Stromal cell of bone marrow (primary cell): Measurements from ENCODE around the gene P3H2.

Experiments
- DNase-seq: peaks from one replicate; pipeline ENCODE4 v3.0.0-alpha.2; 2012; ENCODE audit warnings: low read depth

P3H2 gene

DNA sequence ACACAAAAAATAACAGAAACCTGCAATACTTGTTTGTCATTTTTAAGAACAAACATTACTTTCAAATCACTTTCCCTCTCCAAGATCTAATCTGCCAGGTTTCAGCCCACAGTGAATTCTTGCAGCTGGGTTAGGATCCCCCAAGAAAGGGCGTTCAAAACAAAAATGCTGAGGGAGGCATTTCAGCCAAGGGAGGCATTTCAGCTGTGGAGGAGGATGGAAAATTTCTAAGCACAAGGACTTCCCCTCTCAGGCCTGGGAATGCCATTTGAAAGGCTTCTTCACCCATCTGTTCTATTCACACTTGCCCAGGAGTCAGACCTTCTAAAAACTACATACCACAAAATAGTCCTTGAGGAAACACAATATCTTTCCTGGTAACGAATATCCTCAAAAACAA is 69.1 kb downstream of the P3H2 start:
- DNase-seq, result no peak

- peak; percentile 70 for DNase-seq
Observed at GRCh38 chr3:190048932-190049441, 71.7 kb downstream of the P3H2 start.

DNA sequence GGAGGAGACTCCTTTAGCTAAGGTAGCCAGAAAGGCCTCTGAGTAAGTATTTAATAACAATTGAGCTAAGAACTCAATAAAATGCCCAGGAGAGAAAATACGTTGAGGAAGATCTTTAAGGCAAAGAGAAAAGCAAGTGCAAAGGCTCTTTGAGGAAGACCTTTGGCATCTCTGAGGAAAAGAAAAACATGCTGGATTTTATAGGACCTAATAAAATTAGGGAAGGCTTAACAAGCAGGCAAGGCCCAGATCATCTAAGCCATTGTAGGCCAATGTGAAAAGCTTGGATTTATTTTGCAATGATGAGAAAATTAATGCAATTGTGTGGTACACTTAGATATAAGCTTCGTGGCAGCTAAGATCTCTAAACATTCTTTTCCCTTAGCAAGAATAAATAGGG is 75.7 kb downstream of the P3H2 start:
- no peak for DNase-seq

DNA sequence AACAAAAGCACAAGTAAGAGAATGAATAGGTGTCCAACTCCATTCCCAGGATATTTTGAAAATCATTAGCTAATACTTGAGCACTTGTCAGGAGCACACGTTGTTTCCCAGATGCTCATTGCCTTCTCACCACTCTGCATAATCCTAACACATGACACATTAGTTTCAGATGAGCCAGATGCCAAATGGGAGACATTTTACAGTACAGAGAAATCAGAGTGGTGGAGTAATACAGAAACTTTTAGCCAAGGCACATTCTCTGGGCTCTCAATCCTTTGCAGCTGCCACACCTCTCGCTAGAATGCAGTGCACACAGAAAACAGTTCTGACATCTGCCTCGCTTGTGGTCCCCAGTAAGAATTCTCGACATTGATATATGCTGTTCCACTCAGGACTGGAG is 76.6 kb downstream of the P3H2 start:
- DNase-seq, result peak; percentile 43

DNA sequence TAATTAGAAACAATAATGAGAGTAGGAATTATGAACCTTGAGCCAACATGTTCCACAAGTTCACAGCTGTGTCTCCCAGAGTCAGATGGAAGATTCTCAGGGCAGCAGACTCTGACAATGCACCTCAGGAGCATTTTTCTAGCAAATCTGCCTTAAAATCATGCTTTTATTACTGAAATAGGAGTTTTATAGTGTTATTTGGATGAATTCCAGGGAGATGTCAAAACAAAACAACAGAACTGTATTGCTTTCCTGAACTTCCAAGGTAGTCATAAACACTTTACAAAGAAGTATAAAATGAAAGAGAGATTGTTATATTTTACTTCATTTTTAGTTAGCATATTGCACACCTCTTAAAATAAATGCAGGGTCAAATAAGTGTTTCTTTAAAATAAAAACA is 77.0 kb downstream of the P3H2 start:
- DNase-seq, result no peak

GRCh38 chr3:190042558-190042957 is 78.1 kb downstream of the P3H2 start:
- no peak for DNase-seq

DNA sequence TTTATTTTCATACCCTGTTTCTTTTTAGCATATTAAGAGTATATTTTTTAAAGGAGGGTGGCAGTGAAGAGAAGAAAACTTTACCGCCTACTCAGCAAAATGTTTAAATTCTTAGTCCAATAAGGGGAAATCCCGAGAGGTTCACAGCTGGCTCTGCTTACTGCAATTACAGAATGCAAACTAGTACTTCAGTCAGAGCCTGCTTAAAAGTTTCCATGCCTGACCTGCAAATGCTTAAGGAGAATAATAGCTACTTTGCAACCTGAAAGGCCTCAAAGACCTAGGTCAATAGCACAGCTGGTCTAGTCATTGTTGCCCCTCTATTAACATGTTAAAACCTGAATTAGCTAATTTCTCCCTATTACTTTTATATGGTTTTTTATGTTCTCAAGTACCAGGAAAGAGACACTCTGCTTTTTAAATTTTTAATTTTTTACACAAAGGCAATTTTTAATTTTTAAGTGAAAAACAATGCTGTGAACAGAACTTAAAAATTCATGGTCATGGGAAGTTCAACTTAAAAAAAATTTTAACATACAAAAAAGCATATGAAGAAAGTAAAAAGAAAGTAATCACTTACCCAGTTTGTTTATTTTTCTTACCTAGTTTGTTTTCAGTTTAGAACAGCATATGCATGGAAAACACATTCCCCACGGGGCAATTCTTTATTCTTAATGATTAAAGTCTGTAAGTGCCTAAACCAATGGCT is 79.2 kb downstream of the P3H2 start:
- no peak for DNase-seq

GRCh38 chr3:190040145-190040544 is 80.6 kb downstream of the P3H2 start:
- no peak for DNase-seq

GRCh38 chr3:190038050-190038933 is 82.4 kb downstream of the P3H2 start:
- peak; percentile 66 for DNase-seq

- DNase-seq, result peak; percentile 52
Observed at GRCh38 chr3:190036631-190037030, 84.1 kb downstream of the P3H2 start.

DNA sequence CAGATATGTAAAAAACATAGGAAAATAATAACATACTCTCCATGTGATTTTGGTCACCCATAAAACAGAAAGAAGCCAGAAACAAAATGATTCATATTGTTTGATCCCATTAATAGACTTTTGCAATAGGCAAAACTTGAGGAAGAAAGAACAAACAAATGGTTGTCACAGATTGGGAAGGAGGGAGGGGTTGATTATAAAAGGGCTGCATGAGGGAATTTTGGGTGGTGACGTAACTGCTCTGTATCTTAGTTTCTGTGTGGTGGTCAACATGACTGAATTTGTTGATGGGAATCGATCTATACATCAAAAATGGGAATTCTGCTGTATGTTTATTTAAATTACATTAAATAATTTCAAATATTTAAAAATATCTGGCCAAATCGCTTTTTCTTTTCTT is 86.3 kb downstream of the P3H2 start:
- no peak for DNase-seq

GRCh38 chr3:190032923-190033322 is 87.8 kb downstream of the P3H2 start:
- no peak for DNase-seq

DNA sequence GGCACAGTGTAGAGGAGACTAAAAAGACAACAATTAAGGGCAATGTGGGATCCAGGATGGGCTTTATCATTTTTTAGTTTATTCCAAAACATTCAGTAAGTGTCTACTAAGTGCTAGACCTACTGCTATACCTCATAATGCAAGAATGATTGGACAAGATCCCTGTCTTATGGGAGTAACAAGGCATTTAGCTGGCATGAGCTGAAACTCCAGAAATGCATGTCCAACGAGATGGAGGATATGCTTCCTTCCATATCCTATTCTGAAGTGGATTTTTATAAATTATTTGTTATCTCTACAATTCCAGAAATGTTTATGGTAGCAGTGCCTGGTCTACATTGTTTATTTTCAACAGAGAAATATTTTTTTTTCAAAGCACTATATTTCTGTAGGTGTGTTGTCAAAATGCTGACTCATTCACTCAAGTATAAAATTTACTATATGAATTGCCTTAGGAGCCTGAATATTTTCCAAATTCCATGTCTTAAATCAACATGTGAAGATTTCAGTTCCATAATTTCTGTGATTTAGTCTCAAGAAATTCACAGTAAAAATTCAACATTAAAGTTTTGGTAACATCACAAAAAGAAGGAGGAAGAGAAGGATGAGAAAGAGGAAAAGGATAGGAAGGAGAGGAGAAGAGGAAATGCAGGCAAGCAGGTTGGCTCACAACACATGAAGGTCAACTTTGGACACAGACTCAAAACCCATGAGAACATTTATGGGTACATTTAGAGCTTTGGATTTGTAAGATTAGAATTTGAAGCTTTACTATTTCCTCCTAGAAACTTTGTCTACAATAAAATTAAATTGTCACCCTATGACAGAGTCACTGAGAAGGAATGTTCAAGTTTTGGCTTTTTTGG is 88.6 kb downstream of the P3H2 start:
- no peak for DNase-seq

GRCh38 chr3:190027116-190027515 is 93.6 kb downstream of the P3H2 start:
- no peak for DNase-seq

DNA sequence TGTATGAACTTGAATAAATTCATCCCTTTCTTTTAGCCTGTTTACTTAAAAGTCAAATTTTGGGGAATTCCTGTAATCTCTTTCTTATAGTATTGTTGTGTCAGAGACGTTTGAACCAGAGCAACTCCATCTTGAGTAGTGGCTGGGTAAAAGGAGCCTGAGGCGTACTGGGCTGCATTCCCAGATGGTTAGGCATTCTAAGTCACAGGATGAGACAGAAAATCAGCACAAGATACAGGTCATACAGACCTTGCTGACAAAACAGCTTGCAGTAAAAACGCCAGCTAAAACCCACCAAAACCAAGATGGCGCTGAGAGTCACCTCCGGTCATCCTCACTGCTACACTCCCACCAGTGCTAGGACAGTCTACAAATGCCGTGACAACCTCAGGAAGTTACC is 94.5 kb downstream of the P3H2 start:
- DNase-seq, result no peak

DNA sequence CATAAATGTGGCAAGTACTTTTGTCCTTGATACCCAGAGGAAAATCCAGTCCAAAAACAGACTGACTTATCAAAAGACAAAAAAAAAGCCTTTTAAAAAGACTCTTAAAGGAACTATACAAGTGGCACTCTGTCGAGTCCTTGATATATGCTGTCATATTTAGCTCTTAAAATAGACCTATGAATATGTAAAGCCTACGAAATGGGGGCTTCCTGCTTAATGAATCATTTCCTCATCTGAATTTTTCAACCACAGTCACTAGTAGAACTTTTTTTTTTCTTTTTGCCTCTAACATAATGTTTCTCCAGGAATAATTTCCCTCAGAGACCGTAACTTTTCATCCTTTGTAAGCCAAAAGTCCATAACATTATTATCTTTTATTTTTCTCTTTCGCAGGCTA is 95.8 kb downstream of the P3H2 start:
- no peak for DNase-seq

- no peak for DNase-seq
Observed at GRCh38 chr3:190019844-190020243, 100.9 kb downstream of the P3H2 start.

DNA sequence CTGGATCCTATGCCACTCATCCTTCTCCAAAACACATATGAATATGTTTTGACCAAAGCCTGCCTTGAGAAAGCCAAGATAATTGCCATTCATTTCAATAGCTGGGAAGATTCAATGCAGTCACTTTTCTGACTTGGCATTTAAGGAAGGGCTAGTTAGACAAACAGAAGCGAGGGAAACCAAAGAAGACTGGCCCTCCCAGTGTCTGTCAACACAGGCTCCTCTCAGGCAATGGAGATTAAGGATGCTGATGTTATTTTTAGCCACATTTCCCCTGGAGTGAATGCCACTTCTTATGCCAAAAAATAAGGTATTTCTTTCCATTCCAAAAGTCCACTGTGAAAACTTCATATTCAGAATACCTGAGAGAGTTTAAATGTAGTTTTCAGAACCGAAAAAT is 101.7 kb downstream of the P3H2 start:
- DNase-seq, result no peak

DNA sequence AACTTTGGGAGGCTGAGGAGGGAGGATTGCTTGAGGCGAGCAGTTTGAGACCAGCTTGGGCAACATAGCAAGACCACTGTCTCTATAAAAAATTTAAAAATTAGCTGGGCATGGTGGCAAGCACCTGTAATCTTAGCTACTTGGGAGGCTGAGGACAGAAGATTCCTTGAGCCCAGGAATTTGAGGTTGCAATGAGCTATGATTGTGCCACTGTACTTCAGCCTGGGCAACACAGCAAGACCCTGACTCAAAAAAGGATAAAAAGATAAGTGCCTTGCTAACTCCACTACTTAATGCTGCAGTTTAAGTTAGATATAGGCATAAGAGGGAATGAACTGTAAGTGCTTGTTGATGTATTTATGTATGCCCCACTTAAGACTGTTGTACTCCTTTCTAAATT is 102.2 kb downstream of the P3H2 start:
- DNase-seq, result no peak

DNA sequence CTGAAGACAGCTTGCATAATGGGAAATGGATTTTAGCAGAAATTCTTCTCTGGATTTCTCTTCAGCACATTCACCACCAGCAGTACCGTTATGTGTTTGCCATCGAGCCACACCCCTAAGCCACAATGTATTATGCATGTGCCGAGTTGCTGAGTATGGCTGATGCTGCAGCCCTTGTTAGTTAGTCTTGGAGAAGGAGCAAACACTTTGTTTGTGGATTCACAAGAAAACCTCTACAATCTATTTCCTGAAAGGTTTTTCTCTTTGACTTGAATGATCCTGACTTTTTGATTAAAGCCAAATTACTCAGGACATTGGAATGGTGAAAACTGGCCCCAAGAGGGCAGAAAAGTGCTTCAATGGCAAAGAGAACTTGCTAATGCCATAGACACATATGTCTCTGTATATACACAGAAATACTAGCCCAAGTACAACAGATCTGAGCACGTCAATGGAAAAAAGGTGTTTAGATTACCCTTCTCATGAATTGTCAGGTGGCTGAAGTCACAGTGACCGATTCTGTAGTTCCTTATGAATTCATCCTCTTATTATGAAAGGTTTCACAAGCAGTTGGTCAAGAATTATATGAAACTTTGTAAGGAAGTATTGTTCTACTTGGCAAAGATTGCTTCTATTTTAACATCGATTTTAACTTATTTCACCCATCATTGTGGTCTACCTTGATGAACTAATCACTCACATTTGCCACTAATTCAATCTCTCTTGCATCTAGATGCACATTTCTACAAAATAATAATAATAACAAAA is 103.0 kb downstream of the P3H2 start:
- no peak for DNase-seq

DNA sequence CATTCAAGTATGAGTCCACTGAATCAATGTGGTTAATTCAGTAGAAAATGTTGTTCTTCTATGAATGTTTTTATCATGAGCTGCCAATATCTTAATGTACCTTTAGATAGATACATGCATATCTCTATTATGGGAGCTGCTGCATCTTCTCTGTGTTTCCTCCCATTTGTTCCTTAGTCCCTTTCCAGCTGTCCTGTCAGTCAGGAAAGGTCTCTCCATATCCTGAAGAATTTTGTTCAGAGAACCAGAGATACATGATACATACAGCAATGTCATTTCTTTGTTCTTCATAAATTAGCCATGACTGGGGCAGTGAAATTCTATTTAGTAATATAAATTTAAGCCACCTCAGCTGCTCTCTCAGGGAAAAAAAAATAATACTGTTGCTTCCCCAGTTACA is 103.7 kb downstream of the P3H2 start:
- no peak for DNase-seq

GRCh38 chr3:190014940-190015339 is 105.8 kb downstream of the P3H2 start:
- no peak for DNase-seq
